ENCODE data around the gene TMEM205.
"Not testable (repeated sequence)": the region's sequence is repeated elsewhere in the genome, so short reads cannot be mapped to it uniquely, and the experiment has no call there.

The TMEM205 gene

GRCh38 chr19:11382898-11383705, 37.0 kb upstream of the TMEM205 start:
- DNase-seq (ENCODE audit: low read depth), result peak; percentile 39
- peak; percentile 68 for TF ChIP-seq CTCF (IDR thresholded peaks at IDR 0.05; ENCODE audit: low read length, missing control alignments)
- peak overlapping the region; percentile 65 for H3K4me3 ChIP-seq (replicated peaks; ENCODE audit: low read depth, low read length)

GRCh38 chr19:11380653-11381537, 34.8 kb upstream of the TMEM205 start:
- H3K4me3 ChIP-seq (replicated peaks; ENCODE audit: low read depth, low read length), result peak overlapping the region; percentile 69
- DNase-seq (ENCODE audit: low read depth), result peak; percentile 95
- TF ChIP-seq CTCF (IDR thresholded peaks at IDR 0.05; ENCODE audit: low read length, missing control alignments), result peak; percentile 60

DNA sequence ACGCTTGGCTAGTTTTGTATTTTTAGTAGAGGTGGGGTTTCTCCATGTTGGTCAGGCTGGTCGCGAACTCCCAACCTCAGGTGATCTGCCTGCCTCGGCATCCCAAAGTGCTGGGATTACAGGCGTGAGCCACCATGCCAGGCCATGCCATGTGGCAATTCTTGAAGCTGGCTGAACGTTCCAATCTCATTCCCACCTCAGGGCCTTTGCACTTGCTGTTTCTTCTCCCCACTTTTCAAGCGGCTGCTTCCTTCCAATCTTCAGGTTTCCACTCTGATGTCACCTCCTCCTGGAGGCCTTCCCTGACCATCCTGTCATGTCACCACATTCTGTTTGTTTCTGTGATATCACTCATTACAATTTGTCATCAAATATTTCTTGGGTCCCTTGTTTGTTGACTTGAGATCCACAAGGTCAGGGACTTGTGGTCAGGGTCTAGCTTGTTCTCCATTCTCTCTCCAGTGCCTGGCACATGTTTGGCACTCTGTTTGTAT, 33.8 kb upstream of the TMEM205 start:
- no peak for TF ChIP-seq CTCF (IDR thresholded peaks at IDR 0.05; ENCODE audit: low read length, missing control alignments)
- no peak overlapping the region for H3K4me3 ChIP-seq (replicated peaks; ENCODE audit: low read depth, low read length)
- no peak for DNase-seq (ENCODE audit: low read depth)

GRCh38 chr19:11379269-11379845, 33.3 kb upstream of the TMEM205 start:
- not testable (repeated sequence) for H3K4me3 ChIP-seq (replicated peaks; ENCODE audit: low read depth, low read length)

DNA sequence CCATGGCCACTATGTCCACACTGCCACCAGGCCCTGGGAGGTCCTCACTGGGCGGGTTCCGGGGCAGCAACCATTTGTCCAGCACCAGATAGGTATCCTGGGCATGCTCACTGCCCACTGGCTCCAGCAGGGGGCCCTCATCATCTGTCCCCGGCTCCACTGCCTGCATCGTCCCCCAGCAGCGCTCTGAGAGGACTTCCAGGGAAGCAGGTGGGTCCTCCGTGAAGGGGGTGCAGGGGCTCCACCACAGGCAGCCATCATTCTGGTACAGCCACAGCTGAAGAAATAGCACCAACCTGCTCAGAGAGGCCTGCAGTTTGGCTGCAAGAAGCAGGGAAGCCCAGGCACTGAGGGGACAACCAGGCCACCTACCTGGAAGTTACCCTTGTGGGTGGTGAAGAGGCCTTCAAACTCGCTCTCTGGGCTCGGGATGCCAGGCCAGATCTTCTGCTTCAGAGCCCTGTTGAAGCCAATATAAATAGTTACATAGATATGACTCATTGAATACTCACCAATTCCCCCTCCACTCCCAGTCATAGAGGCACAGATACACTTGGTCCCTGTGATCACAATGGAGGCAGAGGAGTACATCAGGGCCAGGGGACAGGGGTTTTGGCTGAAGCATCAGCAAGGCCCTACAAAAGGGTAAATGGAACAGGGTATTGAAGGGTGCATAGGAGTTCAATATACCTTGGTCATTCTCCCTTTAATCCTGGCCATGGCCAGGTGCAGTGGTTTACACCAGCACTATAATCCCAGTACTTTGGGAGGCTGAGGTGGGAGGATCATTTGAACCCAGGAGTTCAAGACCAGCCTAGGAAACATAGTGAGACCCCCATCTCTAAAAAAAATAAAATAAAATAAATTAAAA, 32.5 kb upstream of the TMEM205 start:
- H3K4me3 ChIP-seq (replicated peaks; ENCODE audit: low read depth, low read length), result no peak overlapping the region
- peak; percentile 66 for DNase-seq (ENCODE audit: low read depth)
- TF ChIP-seq CTCF (IDR thresholded peaks at IDR 0.05; ENCODE audit: low read length, missing control alignments), result peak; percentile 53

More at GRCh38 chr19:11379269-11379845, 33.3 kb upstream of the TMEM205 start:
- DNase-seq (ENCODE audit: low read depth), result not testable (repeated sequence)

GRCh38 chr19:11377756-11378155, 31.7 kb upstream of the TMEM205 start:
- no peak for DNase-seq (ENCODE audit: low read depth)
- no peak for TF ChIP-seq CTCF (IDR thresholded peaks at IDR 0.05; ENCODE audit: low read length, missing control alignments)
- H3K4me3 ChIP-seq (replicated peaks; ENCODE audit: low read depth, low read length), result no peak overlapping the region
